Neural cell (in vitro differentiated cells): ENCODE results near the gene DDX24.

Source experiments
- CTCF ChIP-seq: fragments of 450-650 bp; IDR thresholded peaks from 2 replicates; pipeline ENCODE4 v1.5.1; 2014; ENCODE audit warnings: antibody characterized with exemption, mild to moderate bottlenecking, moderate library complexity; ENCODE audit not compliant: poor library complexity, severe bottlenecking
- EP300 ChIP-seq: fragments of 450-650 bp; conservative IDR thresholded peaks from 2 replicates; pipeline ENCODE4 v1.6.1; 2014; ENCODE audit warnings: antibody characterized with exemption, mild to moderate bottlenecking, moderate library complexity; ENCODE audit not compliant: poor library complexity, severe bottlenecking
- EZH2 ChIP-seq: fragments of 200-600, 300-800 bp; shearing (Covaris generic), sonication (generic); IDR thresholded peaks from 2 replicates; pipeline ENCODE4 v1.6.1; 2014; ENCODE audit warnings: antibody characterized with exemption, low read length, borderline replicate concordance, mild to moderate bottlenecking; ENCODE audit not compliant: insufficient read depth, poor library complexity, severe bottlenecking
- MXI1 ChIP-seq: fragments of 450-650 bp; conservative IDR thresholded peaks from 2 replicates; pipeline ENCODE4 v1.6.1; 2014; ENCODE audit warnings: antibody characterized with exemption, mild to moderate bottlenecking; ENCODE audit not compliant: poor library complexity, severe bottlenecking
- POLR2AphosphoS5 ChIP-seq: IDR thresholded peaks from 2 replicates; pipeline ENCODE4 v1.6.1; 2012
- REST ChIP-seq: IDR thresholded peaks from 2 replicates; pipeline ENCODE4 v1.6.1; 2012; ENCODE audit warnings: borderline replicate concordance
- SMC3 ChIP-seq: fragments of 450-650 bp; conservative IDR thresholded peaks from 2 replicates; pipeline ENCODE4 v1.6.1; 2014; ENCODE audit warnings: antibody characterized with exemption, mild to moderate bottlenecking, moderate library complexity; ENCODE audit not compliant: poor library complexity

GRCh38 chr14:94004015-94004414 lies 77.0 kb downstream of the DDX24 start:
- TF ChIP-seq REST (no peak), CTCF (no peak), EZH2 (no peak), EP300 (no peak), MXI1 (no peak), POLR2AphosphoS5 (no peak), SMC3 (no peak)
